Stomach (tissue), 4 donors: Measurements from ENCODE around the gene TBX3.

Experiments
- POLR2AphosphoS5 ChIP-seq, 3 donors: sonication (generic); formaldehyde crosslinking; IDR thresholded peaks; one replicate each; pipeline ENCODE4 v1.6.1; 2016; ENCODE audit warnings: antibody characterized with exemption in 3 of 3
- TF ChIP-seq, protein P1 (sequence below), 7 experiments: fragments of 450-650 bp in 4 of 7; fragments of 200-600 bp in 3 of 7; sonication (generic) in 3 of 7; IDR thresholded peaks; one replicate each; pipeline ENCODE4 v1.5.1; 2016 to 2019; ENCODE audit warnings: antibody characterized with exemption in 7 of 7, control low read depth in 2 of 7, mild to moderate bottlenecking in 1 of 7

DNA sequence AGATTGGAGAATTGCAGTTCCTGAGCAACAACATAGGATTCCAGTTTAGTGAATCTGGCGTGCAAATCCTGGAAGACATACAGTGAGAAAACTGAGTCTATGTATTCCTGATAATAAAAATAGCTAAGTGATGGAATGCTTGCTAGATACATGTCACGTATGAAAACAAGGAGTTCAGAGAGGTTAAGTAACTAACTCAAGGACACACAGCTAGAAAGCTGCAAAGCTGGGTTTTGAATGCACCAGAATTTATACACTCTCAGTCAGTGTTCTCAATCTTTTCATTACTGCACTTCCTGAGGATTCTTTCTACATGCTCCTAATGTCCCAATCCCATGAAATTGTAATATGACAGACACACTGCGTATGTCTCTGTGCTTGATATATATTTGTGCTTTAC is 35.3 kb downstream of the TBX3 start:
- TF ChIP-seq, protein P1, sequence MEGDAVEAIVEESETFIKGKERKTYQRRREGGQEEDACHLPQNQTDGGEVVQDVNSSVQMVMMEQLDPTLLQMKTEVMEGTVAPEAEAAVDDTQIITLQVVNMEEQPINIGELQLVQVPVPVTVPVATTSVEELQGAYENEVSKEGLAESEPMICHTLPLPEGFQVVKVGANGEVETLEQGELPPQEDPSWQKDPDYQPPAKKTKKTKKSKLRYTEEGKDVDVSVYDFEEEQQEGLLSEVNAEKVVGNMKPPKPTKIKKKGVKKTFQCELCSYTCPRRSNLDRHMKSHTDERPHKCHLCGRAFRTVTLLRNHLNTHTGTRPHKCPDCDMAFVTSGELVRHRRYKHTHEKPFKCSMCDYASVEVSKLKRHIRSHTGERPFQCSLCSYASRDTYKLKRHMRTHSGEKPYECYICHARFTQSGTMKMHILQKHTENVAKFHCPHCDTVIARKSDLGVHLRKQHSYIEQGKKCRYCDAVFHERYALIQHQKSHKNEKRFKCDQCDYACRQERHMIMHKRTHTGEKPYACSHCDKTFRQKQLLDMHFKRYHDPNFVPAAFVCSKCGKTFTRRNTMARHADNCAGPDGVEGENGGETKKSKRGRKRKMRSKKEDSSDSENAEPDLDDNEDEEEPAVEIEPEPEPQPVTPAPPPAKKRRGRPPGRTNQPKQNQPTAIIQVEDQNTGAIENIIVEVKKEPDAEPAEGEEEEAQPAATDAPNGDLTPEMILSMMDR (IDR thresholded peaks at IDR 0.05) = no peak
- no peak for TF ChIP-seq POLR2AphosphoS5 (IDR thresholded peaks at IDR 0.05)
